HepG2 (cell line): Measurements from ENCODE around the gene FAAP100. TPM values are rescaled to one million over a fixed set of nuclear protein-coding genes. Genes with fewer than 3 reads are reported as not detected.
A peak's percentile ranks its signal among the peaks of the same experiment; 100 is the strongest.

ENCODE experiments used
- BCL3 ChIP-seq: sonication (generic); formaldehyde crosslinking; IDR thresholded peaks from 2 replicates; pipeline ENCODE4 v1.5.1; 2020; ENCODE audit warnings: mild to moderate bottlenecking, missing genetic modification reagents, moderate library complexity
- BORCS8-MEF2B ChIP-seq: sonication (generic); formaldehyde crosslinking; IDR thresholded peaks from 2 replicates; pipeline ENCODE4 v1.8.0; 2022; ENCODE audit warnings: mild to moderate bottlenecking, missing genetic modification reagents
- CEBPG ChIP-seq: IDR thresholded peaks from 2 replicates; pipeline ENCODE4 v1.6.1; 2016
- FOXO1 ChIP-seq: sonication (generic); formaldehyde crosslinking; IDR thresholded peaks from 2 replicates; pipeline ENCODE4 v1.4.0; 2020; ENCODE audit warnings: missing genetic modification reagents
- IKZF4 ChIP-seq: sonication (generic); formaldehyde crosslinking; IDR thresholded peaks from 2 replicates; pipeline ENCODE4 v1.5.1; 2020; ENCODE audit warnings: borderline replicate concordance, mild to moderate bottlenecking, low read depth, missing genetic modification reagents; ENCODE audit errors: not compliant biosample characterization
- KDM3A ChIP-seq: IDR thresholded peaks from 2 replicates; pipeline ENCODE4 v1.6.1; 2018; ENCODE audit warnings: low read depth, missing compliant biosample characterization
- MTA3 ChIP-seq: sonication (generic); formaldehyde crosslinking; IDR thresholded peaks from 2 replicates; pipeline ENCODE4 v1.4.0; 2020; ENCODE audit warnings: missing genetic modification reagents
- NCOA1 ChIP-seq: sonication (generic); formaldehyde crosslinking; IDR thresholded peaks from 2 replicates; pipeline ENCODE4 v1.9.0; 2021; ENCODE audit warnings: missing genetic modification reagents
- RELA ChIP-seq: sonication (generic); formaldehyde crosslinking; IDR thresholded peaks from 2 replicates; pipeline ENCODE4 v1.4.0; 2020; ENCODE audit warnings: missing genetic modification reagents
- TCF12 ChIP-seq, 2 experiments: fragments of 450-650 bp in 1 of 2; sonication (generic) in 1 of 2; formaldehyde crosslinking in 1 of 2; IDR thresholded peaks; 2 replicates each; pipeline versions ENCODE4 v1.6.1 to v1.8.0; 2017 to 2022; ENCODE audit warnings: antibody characterized with exemption in 1 of 2, mild to moderate bottlenecking in 1 of 2, missing genetic modification reagents in 1 of 2, moderate library complexity in 1 of 2
- ZFP37 ChIP-seq: sonication (generic); formaldehyde crosslinking; IDR thresholded peaks from 2 replicates; pipeline ENCODE4 v1.4.0; 2020; ENCODE audit warnings: missing genetic modification reagents, borderline replicate concordance
- ZFX ChIP-seq: sonication (generic); formaldehyde crosslinking; IDR thresholded peaks from 2 replicates; pipeline ENCODE4 v1.4.0; 2020; ENCODE audit warnings: mild to moderate bottlenecking, low read depth, missing genetic modification reagents, moderate library complexity
- ZFYVE20 ChIP-seq: sonication (generic); formaldehyde crosslinking; IDR thresholded peaks from 2 replicates; pipeline ENCODE4 v1.8.0; 2023; ENCODE audit warnings: low read depth, mild to moderate bottlenecking, moderate library complexity, missing genetic modification reagents, borderline replicate concordance
- ZNF292 ChIP-seq: sonication (generic); formaldehyde crosslinking; IDR thresholded peaks from 2 replicates; pipeline ENCODE4 v1.8.1; 2022; ENCODE audit warnings: mild to moderate bottlenecking, low read depth, missing genetic modification reagents, borderline replicate concordance
- ZNF550 ChIP-seq: sonication (generic); formaldehyde crosslinking; IDR thresholded peaks from 2 replicates; pipeline ENCODE4 v1.4.0; 2020; ENCODE audit warnings: mild to moderate bottlenecking, missing genetic modification reagents, borderline replicate concordance
- ZNF556 ChIP-seq: sonication (generic); formaldehyde crosslinking; IDR thresholded peaks from 2 replicates; pipeline ENCODE4 v1.4.0; 2020; ENCODE audit warnings: mild to moderate bottlenecking, missing genetic modification reagents, borderline replicate concordance
- ZNF639 ChIP-seq: conservative IDR thresholded peaks from 2 replicates; pipeline ENCODE4 v1.6.1; 2018; ENCODE audit warnings: missing genetic modification reagents
- polyA plus RNA-seq, 8 experiments: library from polyadenylated mRNA; depleted of rRNA in 3 of 8; stranded (reverse) in 7 of 8; unstranded in 1 of 8; fragments of >200 nt; fragmentation: Illumina TruSeq in 4 of 8; extraction: Trizol in 4 of 8; gene quantifications; 2 replicates each; pipeline versions ENCODE4 v1.2.1 to v1.2.3, GENCODE V29; 2011 to 2016; ENCODE audit warnings: low read depth in 4 of 8, missing spikeins in 1 of 8, mixed read lengths in 1 of 8; ENCODE audit not compliant: insufficient read depth in 1 of 8
- total RNA-seq, 5 experiments: library from RNA; depleted of rRNA; stranded (reverse); fragments of >200 nt; fragmentation: Illumina TruSeq; extraction: Trizol; gene quantifications; 2 replicates each; pipeline ENCODE4 v1.2.3, GENCODE V29; 2016; ENCODE audit warnings: low read depth in 1 of 5
- TF ChIP-seq, protein P1 (sequence below): sonication (generic); formaldehyde crosslinking; IDR thresholded peaks from 2 replicates; pipeline ENCODE4 v1.9.0; 2022; ENCODE audit warnings: low read depth, missing genetic modification reagents
- TF ChIP-seq, protein P2 (sequence below), 2 experiments: IDR thresholded peaks; 2 replicates each; pipeline ENCODE4 v1.6.1; 2011 to 2012; ENCODE audit warnings: low read length in 2 of 2, borderline replicate concordance in 1 of 2, low read depth in 1 of 2, mild to moderate bottlenecking in 1 of 2, moderate library complexity in 1 of 2

Gene FAAP100
- total and polyA plus RNA-seq, 2 of the 13 experiments (the other 11 are each of a cell fraction or from before 2014, with no cell fraction given) = 7.6 to 20.8 TPM

DNA sequence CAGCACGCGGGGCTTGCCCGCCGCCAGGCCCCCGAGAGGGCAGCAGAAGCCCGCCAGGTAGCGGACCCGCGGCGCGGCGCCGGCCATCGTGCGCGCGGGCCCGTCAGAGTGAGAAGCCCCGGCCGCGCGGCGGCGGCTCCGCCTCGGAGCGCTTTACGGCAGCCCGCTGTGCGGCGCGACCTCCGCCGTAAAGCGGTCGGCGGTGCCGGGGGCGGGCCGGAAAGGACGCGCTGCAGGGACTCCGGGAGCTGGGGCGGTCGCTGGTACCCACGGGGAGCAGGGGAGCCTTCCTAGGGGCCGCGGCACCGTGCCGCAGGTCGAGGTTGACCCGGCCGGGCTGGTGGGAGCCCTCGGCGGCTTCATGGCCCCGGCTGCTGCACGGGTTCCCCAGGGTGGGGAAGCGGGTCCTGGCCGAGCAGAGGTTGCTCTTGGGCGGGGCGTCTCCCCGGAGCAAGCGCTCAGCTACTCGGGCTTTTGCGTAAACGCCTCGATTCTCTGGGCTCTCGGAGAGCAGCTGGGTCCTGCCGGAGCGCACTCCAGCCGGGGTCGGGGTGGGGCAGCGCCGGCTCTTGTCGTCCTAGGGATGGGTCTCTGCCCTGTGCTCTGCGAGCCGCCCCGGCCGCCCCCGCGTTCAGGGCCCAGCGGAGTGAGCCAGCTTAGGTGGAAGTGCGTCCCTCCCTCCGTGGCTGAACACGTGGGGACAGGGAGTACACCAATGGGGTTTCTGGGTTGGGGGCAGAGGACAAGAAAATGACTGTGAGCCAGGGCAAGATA, at the start of gene FAAP100 (continued):
- TF ChIP-seq, protein P1, sequence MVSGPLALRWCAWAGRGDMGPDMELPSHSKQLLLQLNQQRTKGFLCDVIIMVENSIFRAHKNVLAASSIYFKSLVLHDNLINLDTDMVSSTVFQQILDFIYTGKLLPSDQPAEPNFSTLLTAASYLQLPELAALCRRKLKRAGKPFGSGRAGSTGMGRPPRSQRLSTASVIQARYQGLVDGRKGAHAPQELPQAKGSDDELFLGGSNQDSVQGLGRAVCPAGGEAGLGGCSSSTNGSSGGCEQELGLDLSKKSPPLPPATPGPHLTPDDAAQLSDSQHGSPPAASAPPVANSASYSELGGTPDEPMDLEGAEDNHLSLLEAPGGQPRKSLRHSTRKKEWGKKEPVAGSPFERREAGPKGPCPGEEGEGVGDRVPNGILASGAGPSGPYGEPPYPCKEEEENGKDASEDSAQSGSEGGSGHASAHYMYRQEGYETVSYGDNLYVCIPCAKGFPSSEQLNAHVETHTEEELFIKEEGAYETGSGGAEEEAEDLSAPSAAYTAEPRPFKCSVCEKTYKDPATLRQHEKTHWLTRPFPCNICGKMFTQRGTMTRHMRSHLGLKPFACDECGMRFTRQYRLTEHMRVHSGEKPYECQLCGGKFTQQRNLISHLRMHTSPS (CRISPR knock-in tag) = no peak
- TF ChIP-seq ZFX (CRISPR knock-in tag) (peak; percentile 76), ZFP37 (CRISPR knock-in tag) (0 out of 2 replicates have a peak, but pooled peaks have one; percentile 43), FOXO1 (CRISPR knock-in tag) (peak; percentile 50; the same call in 1 of the 2 replicates), NCOA1 (CRISPR knock-in tag) (0 out of 2 replicates have a peak, but pooled peaks have one; percentile 64), ZFYVE20 (no peak), ZNF292 (CRISPR knock-in tag) (0 out of 2 replicates have a peak, but pooled peaks have one; percentile 9), TCF12 (IDR thresholded peaks at IDR 0.05) (no peak), TCF12 (CRISPR knock-in tag; IDR thresholded peaks at IDR 0.05) (no peak; the same call in 1 of the 2 replicates), BORCS8-MEF2B (CRISPR knock-in tag) (no peak), ZNF556 (peak; percentile 86), ZNF550 (no peak; the same call in 1 of the 2 replicates), CEBPG (CRISPR knock-in tag) (no peak; the same call in 1 of the 2 replicates), MTA3 (CRISPR knock-in tag) (no peak), ZNF639 (CRISPR knock-in tag) (no peak), BCL3 (CRISPR knock-in tag) (0 out of 2 replicates have a peak, but pooled peaks have one; percentile 82), IKZF4 (CRISPR knock-in tag) (peak; percentile 78), KDM3A (CRISPR knock-in tag) (no peak), RELA (CRISPR knock-in tag) (no peak)
- TF ChIP-seq, protein P2, sequence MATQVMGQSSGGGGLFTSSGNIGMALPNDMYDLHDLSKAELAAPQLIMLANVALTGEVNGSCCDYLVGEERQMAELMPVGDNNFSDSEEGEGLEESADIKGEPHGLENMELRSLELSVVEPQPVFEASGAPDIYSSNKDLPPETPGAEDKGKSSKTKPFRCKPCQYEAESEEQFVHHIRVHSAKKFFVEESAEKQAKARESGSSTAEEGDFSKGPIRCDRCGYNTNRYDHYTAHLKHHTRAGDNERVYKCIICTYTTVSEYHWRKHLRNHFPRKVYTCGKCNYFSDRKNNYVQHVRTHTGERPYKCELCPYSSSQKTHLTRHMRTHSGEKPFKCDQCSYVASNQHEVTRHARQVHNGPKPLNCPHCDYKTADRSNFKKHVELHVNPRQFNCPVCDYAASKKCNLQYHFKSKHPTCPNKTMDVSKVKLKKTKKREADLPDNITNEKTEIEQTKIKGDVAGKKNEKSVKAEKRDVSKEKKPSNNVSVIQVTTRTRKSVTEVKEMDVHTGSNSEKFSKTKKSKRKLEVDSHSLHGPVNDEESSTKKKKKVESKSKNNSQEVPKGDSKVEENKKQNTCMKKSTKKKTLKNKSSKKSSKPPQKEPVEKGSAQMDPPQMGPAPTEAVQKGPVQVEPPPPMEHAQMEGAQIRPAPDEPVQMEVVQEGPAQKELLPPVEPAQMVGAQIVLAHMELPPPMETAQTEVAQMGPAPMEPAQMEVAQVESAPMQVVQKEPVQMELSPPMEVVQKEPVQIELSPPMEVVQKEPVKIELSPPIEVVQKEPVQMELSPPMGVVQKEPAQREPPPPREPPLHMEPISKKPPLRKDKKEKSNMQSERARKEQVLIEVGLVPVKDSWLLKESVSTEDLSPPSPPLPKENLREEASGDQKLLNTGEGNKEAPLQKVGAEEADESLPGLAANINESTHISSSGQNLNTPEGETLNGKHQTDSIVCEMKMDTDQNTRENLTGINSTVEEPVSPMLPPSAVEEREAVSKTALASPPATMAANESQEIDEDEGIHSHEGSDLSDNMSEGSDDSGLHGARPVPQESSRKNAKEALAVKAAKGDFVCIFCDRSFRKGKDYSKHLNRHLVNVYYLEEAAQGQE (IDR thresholded peaks at IDR 0.05; ENCODE audit: borderline replicate concordance in 1 of 2, low read depth in 1 of 2, low read length in 2 of 2) = no peak; a peak in 1 of 4 replicates
